Neural cell (in vitro differentiated cells): ENCODE results near the gene PDE4D. TPM values are rescaled to one million over a fixed set of nuclear protein-coding genes. Genes with fewer than 3 reads are reported as not detected.

Experiments
- H2AFZ ChIP-seq: fragments of 200-600, 300-800 bp; sonication (generic), shearing (Covaris generic); 2 replicates; pipeline ENCODE4 v1.6.0; 2014; ENCODE audit warnings: low read depth, mild to moderate bottlenecking, antibody characterized with exemption, low read length, moderate library complexity
- H3F3A ChIP-seq: fragments of 200-600 bp; shearing (Covaris generic); 2 replicates; pipeline ENCODE4 v1.6.1; 2016; ENCODE audit warnings: mild to moderate bottlenecking, moderate library complexity, mixed read lengths, antibody characterized with exemption, low read length; ENCODE audit not compliant: insufficient read depth, poor library complexity, severe bottlenecking
- H3K27ac ChIP-seq: fragments of 200-600, 300-800 bp; sonication (generic), shearing (Covaris generic); 2 replicates; pipeline ENCODE4 v1.5.1; 2014; ENCODE audit warnings: mild to moderate bottlenecking, low read length, moderate library complexity
- H3K27me3 ChIP-seq: fragments of 300-800, 200-600 bp; sonication (generic), shearing (Covaris generic); 2 replicates; pipeline ENCODE4 v1.6.0; 2014; ENCODE audit warnings: mild to moderate bottlenecking, low read depth, low read length, moderate library complexity; ENCODE audit not compliant: insufficient read depth
- H3K36me3 ChIP-seq: fragments of 300-800, 200-600 bp; sonication (generic), shearing (Covaris generic); 2 replicates; pipeline ENCODE4 v1.5.1; 2014; ENCODE audit warnings: mild to moderate bottlenecking, antibody characterized with exemption, low read length, moderate library complexity; ENCODE audit not compliant: insufficient read depth
- H3K4me2 ChIP-seq: fragments of 300-800, 200-600 bp; sonication (generic), shearing (Covaris generic); 2 replicates; pipeline ENCODE4 v1.6.0; 2014; ENCODE audit warnings: mild to moderate bottlenecking, low read length
- H3K4me3 ChIP-seq: fragments of 300-800, 200-600 bp; sonication (generic), shearing (Covaris generic); 2 replicates; pipeline ENCODE4 v1.5.1; 2014; ENCODE audit warnings: mild to moderate bottlenecking, low read length, moderate library complexity
- H3K79me2 ChIP-seq: fragments of 200-600 bp; shearing (Covaris generic); replicated peaks from 2 replicates; pipeline ENCODE4 v1.6.0; 2014; ENCODE audit warnings: mild to moderate bottlenecking, low read length, moderate library complexity; ENCODE audit not compliant: insufficient read depth
- H3K9ac ChIP-seq: fragments of 300-800, 200-600 bp; sonication (generic), shearing (Covaris generic); 2 replicates; pipeline ENCODE4 v1.6.1; 2016; ENCODE audit warnings: mild to moderate bottlenecking, low read length, mixed read lengths
- H3K9me2 ChIP-seq: fragments of 200-600 bp; shearing (Covaris generic); 2 replicates; pipeline ENCODE4 v1.6.1; 2016; ENCODE audit warnings: mild to moderate bottlenecking, low read length, mixed read lengths; ENCODE audit not compliant: insufficient read depth
- H3K9me3 ChIP-seq: fragments of 200-600, 300-800 bp; sonication (generic), shearing (Covaris generic); 2 replicates; pipeline ENCODE4 v1.6.1; 2016; ENCODE audit warnings: mild to moderate bottlenecking, mixed run types, low read length, moderate library complexity, mixed read lengths
- H4K20me1 ChIP-seq: fragments of 200-600 bp; shearing (Covaris generic); 2 replicates; pipeline ENCODE4 v1.6.1; 2016; ENCODE audit warnings: mild to moderate bottlenecking, mixed run types; ENCODE audit not compliant: insufficient read depth
- EP300 ChIP-seq: fragments of 450-650 bp; conservative IDR thresholded peaks from 2 replicates; pipeline ENCODE4 v1.6.1; 2014; ENCODE audit warnings: antibody characterized with exemption, mild to moderate bottlenecking, moderate library complexity; ENCODE audit not compliant: poor library complexity, severe bottlenecking
- EZH2 ChIP-seq: fragments of 200-600, 300-800 bp; shearing (Covaris generic), sonication (generic); IDR thresholded peaks from 2 replicates; pipeline ENCODE4 v1.6.1; 2014; ENCODE audit warnings: antibody characterized with exemption, low read length, borderline replicate concordance, mild to moderate bottlenecking; ENCODE audit not compliant: insufficient read depth, poor library complexity, severe bottlenecking
- MXI1 ChIP-seq: fragments of 450-650 bp; conservative IDR thresholded peaks from 2 replicates; pipeline ENCODE4 v1.6.1; 2014; ENCODE audit warnings: antibody characterized with exemption, mild to moderate bottlenecking; ENCODE audit not compliant: poor library complexity, severe bottlenecking
- POLR2AphosphoS5 ChIP-seq: IDR thresholded peaks from 2 replicates; pipeline ENCODE4 v1.6.1; 2012
- RAD21 ChIP-seq: fragments of 450-650 bp; conservative IDR thresholded peaks from 2 replicates; pipeline ENCODE4 v1.6.1; 2014; ENCODE audit warnings: antibody characterized with exemption, mild to moderate bottlenecking, moderate library complexity
- SMC3 ChIP-seq: fragments of 450-650 bp; conservative IDR thresholded peaks from 2 replicates; pipeline ENCODE4 v1.6.1; 2014; ENCODE audit warnings: antibody characterized with exemption, mild to moderate bottlenecking, moderate library complexity; ENCODE audit not compliant: poor library complexity
- TAF1 ChIP-seq: IDR thresholded peaks from 2 replicates; pipeline ENCODE4 v1.6.1; 2012; ENCODE audit warnings: low read depth
- polyA plus RNA-seq: library from polyadenylated mRNA; depleted of rRNA; stranded (reverse); fragments of >200 nt; gene quantifications from 2 replicates; pipeline ENCODE4 v1.2.3, GENCODE V29; 2014
- TF ChIP-seq, protein P1 (sequence below): IDR thresholded peaks from 2 replicates; pipeline ENCODE4 v1.6.1; 2012; ENCODE audit warnings: borderline replicate concordance
- TF ChIP-seq, protein P2 (sequence below): fragments of 450-650 bp; IDR thresholded peaks from 2 replicates; pipeline ENCODE4 v1.5.1; 2014; ENCODE audit warnings: antibody characterized with exemption, mild to moderate bottlenecking, moderate library complexity; ENCODE audit not compliant: poor library complexity, severe bottlenecking

Gene PDE4D
- polyA plus RNA-seq, 1 donor from 2014 or later: 42.8 TPM

DNA sequence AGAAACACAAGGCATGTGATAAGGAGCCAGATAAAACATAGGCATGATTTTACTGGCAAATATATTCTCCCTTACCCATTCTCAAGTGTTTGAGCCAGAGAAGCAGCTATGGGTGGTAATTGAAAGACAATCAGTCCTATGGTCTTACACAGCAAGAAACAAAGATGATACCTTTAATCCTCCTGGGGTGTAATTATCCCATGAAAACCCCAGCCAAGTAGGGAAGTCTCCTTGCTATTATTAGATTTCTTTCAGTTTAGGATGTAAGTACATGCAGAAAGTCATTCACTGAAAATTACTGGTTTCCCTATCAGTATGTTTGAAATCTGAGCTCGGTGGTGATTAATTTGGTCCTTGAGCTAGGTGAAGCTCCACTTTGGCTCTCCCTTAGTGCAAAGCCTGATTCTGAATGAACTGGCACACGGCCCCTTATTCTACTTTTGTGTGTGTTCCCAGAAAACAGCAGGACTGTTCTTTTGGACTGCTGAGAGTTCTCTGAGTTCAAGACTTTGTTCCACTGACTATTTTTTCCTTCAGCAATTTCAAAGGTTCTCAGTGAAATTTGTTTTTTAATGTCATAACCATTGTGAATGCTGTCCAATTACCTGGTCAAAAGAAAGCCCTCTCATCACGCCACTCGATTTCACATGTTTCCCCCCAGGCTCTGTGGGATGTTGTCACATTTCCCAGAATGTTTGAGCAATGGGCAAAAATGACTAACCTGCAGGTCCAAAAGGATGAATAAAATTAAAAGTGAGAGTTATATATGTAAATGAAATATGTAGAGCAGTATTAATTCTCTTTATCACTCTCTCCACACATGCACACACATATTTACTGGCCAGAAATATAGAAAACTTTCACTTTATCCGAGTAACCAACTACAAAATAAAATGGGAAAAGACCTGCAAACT lies 967.6 kb downstream of the PDE4D start:
- Histone ChIP-seq H3F3A (no peaks in the 10 kb centered on the region), H3K27ac (no peak overlapping the region), H2AFZ (no peak overlapping the region), H3K9me2 (no peaks in the 10 kb centered on the region), H3K36me3 (no peaks in the 10 kb centered on the region), H3K9ac (no peak overlapping the region), H3K27me3 (no peaks in the 10 kb centered on the region), H3K4me3 (no peak overlapping the region), H3K4me2 (no peak overlapping the region), H3K9me3 (no peaks in the 10 kb centered on the region), H3K79me2 (no peaks in the 10 kb centered on the region), H4K20me1 (no peaks in the 10 kb centered on the region)
- TF ChIP-seq EP300 (no peak), SMC3 (no peak), EZH2 (no peak), MXI1 (no peak), TAF1 (no peak), POLR2AphosphoS5 (no peak), RAD21 (no peak)
- TF ChIP-seq, protein P1, sequence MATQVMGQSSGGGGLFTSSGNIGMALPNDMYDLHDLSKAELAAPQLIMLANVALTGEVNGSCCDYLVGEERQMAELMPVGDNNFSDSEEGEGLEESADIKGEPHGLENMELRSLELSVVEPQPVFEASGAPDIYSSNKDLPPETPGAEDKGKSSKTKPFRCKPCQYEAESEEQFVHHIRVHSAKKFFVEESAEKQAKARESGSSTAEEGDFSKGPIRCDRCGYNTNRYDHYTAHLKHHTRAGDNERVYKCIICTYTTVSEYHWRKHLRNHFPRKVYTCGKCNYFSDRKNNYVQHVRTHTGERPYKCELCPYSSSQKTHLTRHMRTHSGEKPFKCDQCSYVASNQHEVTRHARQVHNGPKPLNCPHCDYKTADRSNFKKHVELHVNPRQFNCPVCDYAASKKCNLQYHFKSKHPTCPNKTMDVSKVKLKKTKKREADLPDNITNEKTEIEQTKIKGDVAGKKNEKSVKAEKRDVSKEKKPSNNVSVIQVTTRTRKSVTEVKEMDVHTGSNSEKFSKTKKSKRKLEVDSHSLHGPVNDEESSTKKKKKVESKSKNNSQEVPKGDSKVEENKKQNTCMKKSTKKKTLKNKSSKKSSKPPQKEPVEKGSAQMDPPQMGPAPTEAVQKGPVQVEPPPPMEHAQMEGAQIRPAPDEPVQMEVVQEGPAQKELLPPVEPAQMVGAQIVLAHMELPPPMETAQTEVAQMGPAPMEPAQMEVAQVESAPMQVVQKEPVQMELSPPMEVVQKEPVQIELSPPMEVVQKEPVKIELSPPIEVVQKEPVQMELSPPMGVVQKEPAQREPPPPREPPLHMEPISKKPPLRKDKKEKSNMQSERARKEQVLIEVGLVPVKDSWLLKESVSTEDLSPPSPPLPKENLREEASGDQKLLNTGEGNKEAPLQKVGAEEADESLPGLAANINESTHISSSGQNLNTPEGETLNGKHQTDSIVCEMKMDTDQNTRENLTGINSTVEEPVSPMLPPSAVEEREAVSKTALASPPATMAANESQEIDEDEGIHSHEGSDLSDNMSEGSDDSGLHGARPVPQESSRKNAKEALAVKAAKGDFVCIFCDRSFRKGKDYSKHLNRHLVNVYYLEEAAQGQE: no peak
- TF ChIP-seq, protein P2, sequence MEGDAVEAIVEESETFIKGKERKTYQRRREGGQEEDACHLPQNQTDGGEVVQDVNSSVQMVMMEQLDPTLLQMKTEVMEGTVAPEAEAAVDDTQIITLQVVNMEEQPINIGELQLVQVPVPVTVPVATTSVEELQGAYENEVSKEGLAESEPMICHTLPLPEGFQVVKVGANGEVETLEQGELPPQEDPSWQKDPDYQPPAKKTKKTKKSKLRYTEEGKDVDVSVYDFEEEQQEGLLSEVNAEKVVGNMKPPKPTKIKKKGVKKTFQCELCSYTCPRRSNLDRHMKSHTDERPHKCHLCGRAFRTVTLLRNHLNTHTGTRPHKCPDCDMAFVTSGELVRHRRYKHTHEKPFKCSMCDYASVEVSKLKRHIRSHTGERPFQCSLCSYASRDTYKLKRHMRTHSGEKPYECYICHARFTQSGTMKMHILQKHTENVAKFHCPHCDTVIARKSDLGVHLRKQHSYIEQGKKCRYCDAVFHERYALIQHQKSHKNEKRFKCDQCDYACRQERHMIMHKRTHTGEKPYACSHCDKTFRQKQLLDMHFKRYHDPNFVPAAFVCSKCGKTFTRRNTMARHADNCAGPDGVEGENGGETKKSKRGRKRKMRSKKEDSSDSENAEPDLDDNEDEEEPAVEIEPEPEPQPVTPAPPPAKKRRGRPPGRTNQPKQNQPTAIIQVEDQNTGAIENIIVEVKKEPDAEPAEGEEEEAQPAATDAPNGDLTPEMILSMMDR: no peak

DNA sequence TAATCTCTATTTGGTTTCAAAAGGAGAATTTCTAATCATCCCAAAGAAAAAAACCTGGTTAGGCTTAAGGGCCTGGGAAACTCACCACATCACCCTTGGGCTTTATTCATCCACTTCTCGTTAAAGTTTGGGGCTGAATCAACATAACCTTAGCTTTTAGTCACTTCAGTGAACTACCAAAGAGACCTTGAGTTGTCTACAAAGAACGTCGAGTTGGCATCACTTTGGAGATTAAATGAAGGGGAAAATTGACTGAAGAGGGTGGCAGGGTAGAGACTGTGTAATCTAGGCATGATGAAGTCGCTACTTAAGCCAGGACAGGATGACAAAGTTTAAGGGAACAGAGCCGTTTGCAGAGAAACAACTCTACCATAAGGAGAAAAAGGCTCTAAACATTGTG lies 969.2 kb downstream of the PDE4D start:
- no peaks in the 10 kb centered on the region for H3K27me3 ChIP-seq

More for the DNA sequence above, 969.2 kb downstream of the PDE4D start:
- Histone ChIP-seq H3K79me2 (no peaks in the 10 kb centered on the region), H3K36me3 (no peaks in the 10 kb centered on the region), H3F3A (no peaks in the 10 kb centered on the region), H3K27ac (no peak overlapping the region), H3K9me3 (no peaks in the 10 kb centered on the region), H3K9me2 (no peaks in the 10 kb centered on the region), H2AFZ (no peak overlapping the region), H3K4me3 (no peak overlapping the region), H3K4me2 (no peak overlapping the region), H3K9ac (no peak overlapping the region), H4K20me1 (no peaks in the 10 kb centered on the region)
- TF ChIP-seq POLR2AphosphoS5 (no peak), SMC3 (no peak), RAD21 (no peak), EZH2 (no peak), EP300 (no peak), MXI1 (no peak), TAF1 (no peak)
- TF ChIP-seq, protein P1: no peak
- TF ChIP-seq, protein P2: no peak
